GM19099 (cell line): ENCODE measurements around the gene SKI.

ENCODE experiments used
- POLR2A ChIP-seq: IDR thresholded peaks from 3 replicates; pipeline ENCODE4 v1.6.1; 2011; ENCODE audit warnings: low read depth; ENCODE audit not compliant: insufficient read length; ENCODE audit errors: extremely low read depth

Gene SKI

GRCh38 chr1:2300851-2301606, 72.9 kb downstream of the SKI start:
- TF ChIP-seq POLR2A, result peak; percentile 60

DNA sequence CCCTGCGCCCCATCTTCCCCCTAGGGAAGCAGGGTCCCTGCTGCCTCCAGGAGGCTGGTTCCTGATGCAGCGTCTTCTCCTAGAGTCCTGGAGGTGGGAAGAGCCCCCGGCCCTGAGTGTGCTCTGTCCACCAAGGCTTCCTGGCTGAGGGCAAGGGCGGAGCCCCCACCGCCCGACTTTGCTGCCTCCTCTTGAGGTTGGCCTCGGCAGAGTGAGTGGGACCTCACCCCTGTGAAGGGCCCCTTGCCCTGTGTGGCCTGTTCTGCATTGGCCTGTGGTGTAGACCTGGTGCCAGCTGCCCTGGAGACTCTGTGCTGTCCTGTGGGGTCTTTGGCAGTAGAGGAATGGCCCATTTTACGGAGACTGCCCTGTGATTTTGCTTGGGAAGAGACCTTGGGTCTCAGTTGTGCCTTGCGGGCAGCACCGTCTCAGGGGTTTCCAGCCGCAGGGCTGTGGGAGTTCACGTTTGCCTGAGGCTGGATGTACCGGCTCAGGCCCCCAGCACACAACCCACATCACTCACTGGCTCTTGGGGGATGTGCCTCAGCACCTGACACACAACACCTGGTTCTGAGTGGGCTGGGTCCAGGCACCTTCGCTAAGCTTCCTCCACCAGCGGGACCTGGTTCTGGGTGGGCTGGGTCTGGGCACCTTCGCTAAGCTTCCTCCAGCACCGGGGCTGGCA, 73.6 kb downstream of the SKI start:
- no peak for TF ChIP-seq POLR2A

DNA sequence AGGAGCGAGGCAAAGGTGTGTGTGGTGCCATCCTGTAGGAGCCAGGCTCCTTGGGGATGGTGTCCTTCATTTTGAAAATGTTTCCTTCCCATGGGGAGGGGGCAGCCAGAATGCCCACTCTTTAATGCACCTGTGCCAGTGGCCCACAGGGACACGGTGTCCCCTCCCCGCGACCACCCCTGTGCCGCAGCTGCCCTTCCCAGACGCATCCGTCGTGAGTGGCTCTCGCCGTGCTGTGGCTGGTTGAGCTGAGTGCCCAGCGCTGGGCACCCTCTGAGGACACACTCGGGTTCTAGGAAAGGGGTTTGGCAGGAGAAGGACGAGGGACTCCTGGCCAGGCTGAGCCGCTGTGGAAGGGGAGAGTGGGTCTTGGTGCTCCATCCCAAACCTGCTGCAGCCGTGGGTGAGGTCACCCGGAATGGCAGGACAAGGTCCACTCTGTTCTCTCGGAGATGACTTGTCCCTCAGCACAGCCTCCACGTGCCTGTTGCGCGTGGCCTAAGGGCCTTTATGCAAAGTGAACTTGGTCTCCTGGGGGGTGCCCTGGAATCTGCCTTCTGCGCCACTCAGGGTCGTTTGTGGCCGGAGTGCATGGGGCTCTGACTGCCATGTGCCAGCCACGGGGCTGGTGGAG, 74.3 kb downstream of the SKI start:
- no peak for TF ChIP-seq POLR2A

- TF ChIP-seq POLR2A, result no peak
Observed at GRCh38 chr1:2303016-2303775, 75.1 kb downstream of the SKI start.

DNA sequence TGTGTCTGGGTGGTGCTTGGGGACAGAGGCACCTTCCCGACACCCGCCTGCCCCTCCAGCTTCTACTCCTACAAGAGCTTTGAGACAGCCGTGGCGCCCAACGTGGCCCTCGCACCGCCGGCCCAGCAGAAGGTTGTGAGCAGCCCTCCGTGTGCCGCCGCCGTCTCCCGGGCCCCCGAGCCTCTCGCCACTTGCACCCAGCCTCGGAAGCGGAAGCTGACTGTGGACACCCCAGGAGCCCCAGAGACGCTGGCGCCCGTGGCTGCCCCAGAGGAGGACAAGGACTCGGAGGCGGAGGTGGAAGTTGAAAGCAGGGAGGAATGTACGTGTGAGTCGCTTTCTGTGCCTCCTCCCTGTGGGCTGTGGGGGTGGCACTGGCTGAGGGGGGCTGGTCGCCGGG, 75.7 kb downstream of the SKI start:
- TF ChIP-seq POLR2A, result no peak

GRCh38 chr1:2304282-2304681, 76.2 kb downstream of the SKI start:
- TF ChIP-seq POLR2A, result no peak

DNA sequence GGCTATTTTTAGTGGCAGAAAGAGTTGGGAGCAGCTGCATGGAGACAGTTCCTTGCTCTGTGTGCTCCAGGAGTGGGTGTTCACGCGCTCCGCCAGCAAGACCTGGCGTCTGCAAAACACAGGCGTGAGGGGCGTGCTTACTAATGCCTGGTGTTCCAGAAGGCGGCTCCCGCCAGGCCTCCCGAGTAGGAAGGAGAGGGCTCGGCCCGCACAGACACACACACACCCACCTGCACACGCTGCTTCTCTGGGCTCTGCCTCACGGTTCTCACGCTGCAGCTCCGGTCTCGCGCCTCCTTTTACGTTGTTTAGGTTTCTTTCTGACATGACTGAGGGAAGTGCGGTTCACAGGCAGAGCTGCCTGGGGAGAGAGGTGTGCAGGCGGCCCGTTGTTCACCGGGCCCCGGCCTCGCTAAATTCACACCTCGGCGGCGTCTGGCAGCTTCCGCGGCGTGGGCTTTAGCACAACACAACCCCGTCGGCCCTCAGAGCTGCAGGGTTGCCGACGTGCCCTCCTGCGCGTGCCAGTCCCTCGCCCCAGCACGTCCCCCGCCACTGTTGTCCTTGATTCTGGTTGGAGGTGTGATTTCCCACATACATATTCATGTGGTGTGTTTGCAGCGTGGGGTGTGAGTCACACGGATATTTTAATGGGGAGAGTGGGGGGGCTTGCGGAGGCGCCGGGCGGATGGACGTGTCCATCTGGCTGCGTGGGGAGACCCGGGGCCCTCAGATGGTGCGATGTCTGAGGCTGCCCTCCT, 77.0 kb downstream of the SKI start:
- no peak for TF ChIP-seq POLR2A

DNA sequence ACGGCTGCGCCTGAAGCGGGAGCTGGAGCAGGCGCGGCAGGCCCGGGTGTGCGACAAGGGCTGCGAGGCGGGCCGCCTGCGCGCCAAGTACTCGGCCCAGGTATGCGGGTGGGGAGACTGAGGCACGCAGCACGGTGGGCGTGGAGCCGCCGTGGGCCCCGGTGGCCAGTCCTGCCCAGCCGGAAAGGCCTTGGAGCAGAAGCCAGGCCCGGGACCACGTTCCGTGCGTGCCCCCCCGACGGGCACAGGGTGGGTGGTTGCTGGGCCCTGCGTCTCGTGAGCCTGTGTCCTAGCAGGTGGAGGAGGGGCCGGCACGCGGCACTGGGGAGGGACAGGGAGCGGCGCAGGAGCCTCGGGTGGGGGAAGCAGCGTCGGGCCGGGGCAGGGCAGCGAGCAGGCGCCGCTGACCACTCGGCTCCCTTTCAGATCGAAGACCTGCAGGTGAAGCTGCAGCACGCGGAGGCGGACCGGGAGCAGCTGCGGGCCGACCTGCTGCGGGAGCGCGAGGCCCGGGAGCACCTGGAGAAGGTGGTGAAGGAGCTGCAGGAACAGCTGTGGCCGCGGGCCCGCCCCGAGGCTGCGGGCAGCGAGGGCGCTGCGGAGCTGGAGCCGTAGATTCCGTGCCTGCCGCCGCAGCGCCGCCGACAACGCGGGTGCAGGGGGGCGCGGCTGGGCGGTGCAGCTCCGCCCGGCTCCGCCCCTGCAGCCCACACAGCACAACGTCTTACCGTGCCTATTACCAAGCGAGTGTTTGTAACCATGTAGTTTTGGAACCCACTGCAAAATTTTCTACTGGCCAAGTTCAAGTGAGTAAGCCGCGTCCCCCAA, 78.2 kb downstream of the SKI start:
- no peak for TF ChIP-seq POLR2A

- TF ChIP-seq POLR2A, result no peak
Observed at GRCh38 chr1:2307064-2307605, 79.0 kb downstream of the SKI start.

- no peak for TF ChIP-seq POLR2A
Observed at GRCh38 chr1:2307972-2308371, 79.9 kb downstream of the SKI start.

DNA sequence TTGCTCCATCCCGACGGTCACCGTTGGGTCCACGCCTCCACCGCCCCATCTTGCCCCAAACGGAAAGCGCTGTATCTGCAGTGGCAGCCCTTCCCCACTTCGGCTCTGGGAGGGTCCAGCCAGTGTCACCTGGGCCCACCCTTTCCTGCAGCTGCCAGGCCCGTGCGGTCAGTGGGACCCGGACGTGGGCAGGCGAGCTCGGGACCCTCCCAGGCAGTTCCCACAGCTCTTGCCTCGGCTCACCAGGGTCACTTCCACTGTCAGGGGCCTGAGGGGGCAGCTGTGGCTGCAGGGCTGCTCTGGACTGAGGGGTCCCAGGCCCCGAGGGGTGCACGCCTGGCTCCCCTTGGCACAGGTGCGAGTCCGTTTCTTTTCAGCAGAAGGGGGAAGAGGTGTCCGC, 80.7 kb downstream of the SKI start:
- no peak for TF ChIP-seq POLR2A

DNA sequence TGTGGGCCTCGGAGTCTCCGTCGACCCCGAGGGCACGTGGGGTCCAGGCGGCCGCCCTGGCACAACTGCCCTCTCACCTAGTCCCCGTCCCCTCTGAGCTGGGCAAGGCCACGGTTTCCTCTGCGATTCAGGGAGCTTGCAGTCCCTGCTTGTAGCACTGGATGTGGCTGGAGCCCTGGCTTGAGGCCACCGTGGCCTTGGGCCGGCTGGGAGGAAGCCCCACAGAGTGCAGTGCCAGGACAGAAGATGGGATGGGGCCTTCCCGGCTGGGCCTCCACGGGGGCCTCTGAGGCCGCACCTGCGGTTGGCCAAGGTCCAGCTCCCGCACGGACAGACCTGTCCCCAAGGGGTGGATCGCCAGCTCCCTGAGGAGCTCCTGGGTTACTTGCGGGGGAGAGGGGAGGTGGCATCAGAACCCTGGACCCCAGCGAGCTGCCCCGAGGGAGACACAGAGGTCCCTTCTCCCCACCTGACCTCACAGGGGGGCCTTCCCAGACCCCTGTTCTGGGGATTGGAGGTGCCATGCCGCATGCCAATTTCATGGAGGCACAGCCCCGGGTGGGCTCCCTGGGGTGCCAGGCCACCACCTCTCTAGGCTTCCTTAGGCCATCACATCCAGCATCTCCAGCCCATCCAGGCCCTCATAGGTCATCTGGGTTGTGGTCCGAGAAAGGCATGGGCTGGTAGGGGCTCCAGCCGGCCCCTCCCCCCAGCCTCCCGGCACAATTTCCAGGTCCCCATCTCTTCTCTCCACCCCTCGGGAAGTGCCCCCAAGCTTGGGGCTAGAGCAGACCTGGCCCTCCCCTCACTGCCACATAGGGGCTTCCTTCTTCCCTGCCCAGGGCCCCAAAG, 82.4 kb downstream of the SKI start:
- no peak for TF ChIP-seq POLR2A
